Esophagus squamous epithelium (tissue), 4 donors: ENCODE data around the gene GANAB.

Experiments used
- POLR2A ChIP-seq, 4 donors: fragments of 450-650 bp; IDR thresholded peaks; one replicate each; pipeline ENCODE4 v1.6.1; 2017; ENCODE audit warnings: antibody characterized with exemption in 4 of 4, mild to moderate bottlenecking in 4 of 4, moderate library complexity in 3 of 4
- TF ChIP-seq, protein P1 (sequence below), 6 experiments: fragments of 450-650 bp in 4 of 6; fragments of 200-600 bp in 2 of 6; sonication (generic) in 2 of 6; IDR thresholded peaks; one replicate each; pipeline ENCODE4 v1.5.1; 2016 to 2019; ENCODE audit warnings: antibody characterized with exemption in 6 of 6, mild to moderate bottlenecking in 4 of 6, moderate library complexity in 4 of 6

GRCh38 chr11:62591448-62592145 is 54.8 kb downstream of the GANAB start, which contains the start of gene TUT1:
- peak in 3 of 4 donors; percentile 69 to 90 (median 79) for TF ChIP-seq POLR2A (IDR thresholded peaks at IDR 0.05)
- TF ChIP-seq, protein P1, sequence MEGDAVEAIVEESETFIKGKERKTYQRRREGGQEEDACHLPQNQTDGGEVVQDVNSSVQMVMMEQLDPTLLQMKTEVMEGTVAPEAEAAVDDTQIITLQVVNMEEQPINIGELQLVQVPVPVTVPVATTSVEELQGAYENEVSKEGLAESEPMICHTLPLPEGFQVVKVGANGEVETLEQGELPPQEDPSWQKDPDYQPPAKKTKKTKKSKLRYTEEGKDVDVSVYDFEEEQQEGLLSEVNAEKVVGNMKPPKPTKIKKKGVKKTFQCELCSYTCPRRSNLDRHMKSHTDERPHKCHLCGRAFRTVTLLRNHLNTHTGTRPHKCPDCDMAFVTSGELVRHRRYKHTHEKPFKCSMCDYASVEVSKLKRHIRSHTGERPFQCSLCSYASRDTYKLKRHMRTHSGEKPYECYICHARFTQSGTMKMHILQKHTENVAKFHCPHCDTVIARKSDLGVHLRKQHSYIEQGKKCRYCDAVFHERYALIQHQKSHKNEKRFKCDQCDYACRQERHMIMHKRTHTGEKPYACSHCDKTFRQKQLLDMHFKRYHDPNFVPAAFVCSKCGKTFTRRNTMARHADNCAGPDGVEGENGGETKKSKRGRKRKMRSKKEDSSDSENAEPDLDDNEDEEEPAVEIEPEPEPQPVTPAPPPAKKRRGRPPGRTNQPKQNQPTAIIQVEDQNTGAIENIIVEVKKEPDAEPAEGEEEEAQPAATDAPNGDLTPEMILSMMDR (IDR thresholded peaks at IDR 0.05) = peak in 3 of 6 experiments; percentile 4 to 20 (median 19)
